ENCODE data around the gene PGGHG. TPM values are rescaled to one million over a fixed set of nuclear protein-coding genes. Genes with fewer than 3 reads are reported as not detected.
"Not testable (repeated sequence)": the region's sequence is repeated elsewhere in the genome, so short reads cannot be mapped to it uniquely, and the experiment has no call there.

The PGGHG gene
- polyA plus RNA-seq, 1 donor (not counting 4 experiments of a cell fraction or from before 2014, with no cell fraction given): 4.3 TPM

DNA sequence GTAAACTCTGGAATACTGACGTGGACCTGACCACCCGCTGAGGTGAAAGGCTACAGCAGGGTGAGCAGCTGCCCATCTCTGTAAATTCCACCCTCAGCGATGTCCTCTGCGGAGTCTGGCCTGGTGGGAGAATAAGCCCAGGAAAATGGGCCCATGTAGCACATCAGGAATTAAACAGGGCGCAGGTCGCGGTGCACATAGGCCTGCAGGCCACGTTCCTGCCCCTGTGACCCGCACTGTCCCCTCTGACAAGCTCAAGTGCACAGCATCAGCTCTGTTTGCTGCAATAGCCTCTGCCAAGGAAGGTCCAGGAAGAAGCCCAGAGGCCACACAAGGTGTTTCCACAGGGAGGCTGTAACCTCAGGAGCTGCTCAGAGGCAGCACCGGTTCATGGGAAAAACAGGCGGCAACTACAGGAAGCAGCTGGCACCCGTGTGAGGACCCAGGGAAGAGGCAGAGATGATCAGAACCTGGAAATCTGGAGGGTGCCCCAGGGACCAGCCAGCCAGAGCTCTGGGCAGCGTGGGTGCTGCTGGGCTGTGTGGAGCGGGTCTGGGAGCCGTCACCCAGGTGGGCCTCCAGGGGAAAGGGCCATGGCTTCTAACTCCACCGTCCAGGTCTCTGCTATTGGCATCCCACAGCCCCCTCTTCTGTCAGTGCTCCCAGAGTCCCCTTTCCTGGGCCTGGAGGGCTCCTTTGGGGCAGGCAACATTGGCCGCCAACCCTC is 17.9 kb downstream of the PGGHG start:
- Histone ChIP-seq H3K79me2 (ENCODE audit: control insufficient read depth, insufficient read depth, low read length) (no peaks in the 10 kb centered on the region), H3K36me3 (ENCODE audit: control insufficient read depth in 2 of 2, extremely low read depth in 1 of 2, insufficient read depth in 2 of 2, low read length in 2 of 2) (no peaks in the 10 kb centered on the region), H3K27me3 (ENCODE audit: control insufficient read depth, extremely low read depth, insufficient read depth, low read length) (no peaks in the 10 kb centered on the region), H3K9ac (ENCODE audit: control insufficient read depth, extremely low read depth, insufficient read depth, low read length) (no peak overlapping the region), H3K4me1 (ENCODE audit: control insufficient read depth, extremely low read depth, insufficient read depth, low read length) (peaks cover 15% of the 10 kb centered on the region), H4K20me1 (ENCODE audit: control insufficient read depth, extremely low read depth, insufficient read depth, low read length) (no peaks in the 10 kb centered on the region), H3K4me3 (ENCODE audit: control insufficient read depth in 2 of 3, extremely low read depth in 1 of 3, insufficient read depth in 2 of 3, low read depth in 1 of 3, low read length in 3 of 3) (no peak overlapping the region), H3K4me2 (ENCODE audit: control insufficient read depth, extremely low read depth, insufficient read depth, low read depth, low read length) (no peak overlapping the region), H3K9me1 (ENCODE audit: control insufficient read depth, extremely low read depth, insufficient read depth, low read length) (no peaks in the 10 kb centered on the region), H3K27ac (ENCODE audit: control insufficient read depth, insufficient read depth, low read length) (no peak overlapping the region), H3K9me3 (ENCODE audit: control insufficient read depth, low read depth, low read length) (no peaks in the 10 kb centered on the region), H2AFZ (ENCODE audit: control insufficient read depth, low read length) (no peak overlapping the region)
- DNase-seq (ENCODE audit: low read depth, low spot score): no peak
- FAIRE-seq: no peak
- dilution Hi-C loops (cut with MboI; ENCODE audit: extremely low pct_ligation_motif_present, low sequenced_read_pairs): no loop called here
- TF ChIP-seq, protein P1, sequence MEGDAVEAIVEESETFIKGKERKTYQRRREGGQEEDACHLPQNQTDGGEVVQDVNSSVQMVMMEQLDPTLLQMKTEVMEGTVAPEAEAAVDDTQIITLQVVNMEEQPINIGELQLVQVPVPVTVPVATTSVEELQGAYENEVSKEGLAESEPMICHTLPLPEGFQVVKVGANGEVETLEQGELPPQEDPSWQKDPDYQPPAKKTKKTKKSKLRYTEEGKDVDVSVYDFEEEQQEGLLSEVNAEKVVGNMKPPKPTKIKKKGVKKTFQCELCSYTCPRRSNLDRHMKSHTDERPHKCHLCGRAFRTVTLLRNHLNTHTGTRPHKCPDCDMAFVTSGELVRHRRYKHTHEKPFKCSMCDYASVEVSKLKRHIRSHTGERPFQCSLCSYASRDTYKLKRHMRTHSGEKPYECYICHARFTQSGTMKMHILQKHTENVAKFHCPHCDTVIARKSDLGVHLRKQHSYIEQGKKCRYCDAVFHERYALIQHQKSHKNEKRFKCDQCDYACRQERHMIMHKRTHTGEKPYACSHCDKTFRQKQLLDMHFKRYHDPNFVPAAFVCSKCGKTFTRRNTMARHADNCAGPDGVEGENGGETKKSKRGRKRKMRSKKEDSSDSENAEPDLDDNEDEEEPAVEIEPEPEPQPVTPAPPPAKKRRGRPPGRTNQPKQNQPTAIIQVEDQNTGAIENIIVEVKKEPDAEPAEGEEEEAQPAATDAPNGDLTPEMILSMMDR (optimal IDR thresholded peaks at IDR 0.05 in 1 of 3, IDR thresholded peaks at IDR 0.05 in 1 of 3, conservative IDR thresholded peaks at IDR 0.05 in 1 of 3; ENCODE audit: extremely low read depth in 1 of 3, insufficient read depth in 2 of 3, low read length in 3 of 3): no peak
- TF ChIP-seq EZH2 (IDR thresholded peaks at IDR 0.05; ENCODE audit: low read length): no peak

DNA sequence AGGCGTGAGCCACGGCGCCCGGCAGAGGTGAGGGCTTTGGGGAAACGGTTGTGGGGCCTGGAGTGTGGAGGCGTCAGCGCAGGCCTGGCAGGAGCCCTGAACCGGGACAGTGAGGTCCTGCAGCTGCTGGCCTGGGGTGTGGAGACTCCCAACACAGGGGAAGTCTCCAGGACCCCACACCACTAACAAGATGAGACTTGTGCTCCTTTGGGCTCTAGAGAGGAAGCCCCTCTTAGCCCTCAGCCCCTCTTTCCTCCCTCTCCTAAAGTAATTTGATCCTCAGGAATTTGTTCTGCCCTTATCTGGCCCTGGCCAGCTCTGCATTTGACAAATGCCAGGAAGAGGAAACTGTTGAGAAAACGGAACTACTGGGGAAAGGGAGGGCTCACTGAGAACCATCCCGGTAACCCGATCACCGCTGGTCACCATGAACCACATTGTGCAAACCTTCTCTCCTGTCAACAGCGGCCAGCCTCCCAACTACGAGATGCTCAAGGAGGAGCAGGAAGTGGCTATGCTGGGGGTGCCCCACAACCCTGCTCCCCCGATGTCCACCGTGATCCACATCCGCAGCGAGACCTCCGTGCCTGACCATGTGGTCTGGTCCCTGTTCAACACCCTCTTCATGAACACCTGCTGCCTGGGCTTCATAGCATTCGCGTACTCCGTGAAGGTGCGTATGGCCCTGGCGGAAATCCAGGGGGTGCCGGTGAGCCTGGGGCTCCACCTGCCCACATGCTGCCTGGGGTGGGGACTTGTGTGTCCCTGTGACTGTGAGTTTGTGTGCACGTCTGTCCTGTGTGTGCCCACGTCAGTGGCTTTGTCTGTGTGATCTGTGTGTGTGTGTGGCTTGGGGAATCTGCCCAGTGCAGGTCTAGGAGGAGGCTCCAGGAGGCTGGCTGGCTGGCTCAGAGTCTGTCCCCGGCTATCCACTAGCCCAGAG is 19.1 kb downstream of the PGGHG start, which contains the start of gene IFITM2:
IFITM2 (plus strand) TSS at position 51 of the 943 bp plus-strand sequence; CDS start at position 428, 377 bp downstream.
- H3K9me3 ChIP-seq (ENCODE audit: control insufficient read depth, low read depth, low read length); H3K27ac ChIP-seq (ENCODE audit: control insufficient read depth, insufficient read depth, low read length); H3K9ac ChIP-seq (ENCODE audit: control insufficient read depth, extremely low read depth, insufficient read depth, low read length); H4K20me1 ChIP-seq (ENCODE audit: control insufficient read depth, extremely low read depth, insufficient read depth, low read length); H3K27me3 ChIP-seq (ENCODE audit: control insufficient read depth, extremely low read depth, insufficient read depth, low read length); H3K9me1 ChIP-seq (ENCODE audit: control insufficient read depth, extremely low read depth, insufficient read depth, low read length); dilution Hi-C loops (cut with MboI; ENCODE audit: extremely low pct_ligation_motif_present, low sequenced_read_pairs); H3K79me2 ChIP-seq (ENCODE audit: control insufficient read depth, insufficient read depth, low read length); FAIRE-seq; DNase-seq (ENCODE audit: low read depth, low spot score); H3K36me3 ChIP-seq (ENCODE audit: control insufficient read depth in 2 of 2, extremely low read depth in 1 of 2, insufficient read depth in 2 of 2, low read length in 2 of 2): not testable (repeated sequence)
- peak within 1 kb of the TSS; percentile 54 for H3K4me2 ChIP-seq (ENCODE audit: control insufficient read depth, extremely low read depth, insufficient read depth, low read depth, low read length)
- peak within 1 kb of the TSS in 2 of 3 experiments; percentile 30 to 37 for H3K4me3 ChIP-seq (ENCODE audit: control insufficient read depth in 2 of 3, extremely low read depth in 1 of 3, insufficient read depth in 2 of 3, low read depth in 1 of 3, low read length in 3 of 3)
- peak within 1 kb of the TSS; percentile 20 for H2AFZ ChIP-seq (ENCODE audit: control insufficient read depth, low read length)
- peaks cover 21% of the 10 kb centered on the region for H3K4me1 ChIP-seq (ENCODE audit: control insufficient read depth, extremely low read depth, insufficient read depth, low read length)

DNA sequence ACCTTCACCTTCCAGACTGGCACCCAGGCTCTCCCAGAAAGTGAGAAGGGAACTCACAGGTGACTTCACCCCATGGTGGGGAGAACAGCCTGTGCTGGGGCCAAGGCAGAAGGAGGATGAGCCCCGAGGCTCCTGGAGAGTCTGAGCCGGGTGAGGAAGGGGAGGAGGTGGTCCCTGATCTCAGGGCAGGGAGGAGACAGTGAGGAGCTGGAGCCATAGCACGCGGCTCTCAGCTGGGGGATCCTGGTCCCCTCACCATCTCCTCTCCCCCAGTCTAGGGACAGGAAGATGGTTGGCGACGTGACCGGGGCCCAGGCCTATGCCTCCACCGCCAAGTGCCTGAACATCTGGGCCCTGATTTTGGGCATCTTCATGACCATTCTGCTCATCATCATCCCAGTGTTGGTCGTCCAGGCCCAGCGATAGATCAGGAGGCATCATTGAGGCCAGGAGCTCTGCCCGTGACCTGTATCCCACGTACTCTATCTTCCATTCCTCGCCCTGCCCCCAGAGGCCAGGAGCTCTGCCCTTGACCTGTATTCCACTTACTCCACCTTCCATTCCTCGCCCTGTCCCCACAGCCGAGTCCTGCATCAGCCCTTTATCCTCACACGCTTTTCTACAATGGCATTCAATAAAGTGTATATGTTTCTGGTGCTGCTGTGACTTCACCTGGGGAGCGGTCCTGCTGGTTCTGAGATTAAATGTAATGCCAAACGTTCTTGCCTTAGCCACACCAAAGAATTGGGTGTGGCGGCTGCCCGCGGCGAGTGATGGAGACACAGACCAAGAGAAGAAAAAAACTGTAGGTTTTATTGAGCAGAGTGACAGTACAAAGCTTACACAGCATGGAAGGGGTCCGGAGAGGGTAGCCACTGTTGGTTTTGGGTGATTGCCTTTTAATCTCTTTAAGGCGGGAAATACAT is 20.1 kb downstream of the PGGHG start:
- not testable (repeated sequence) for H3K27ac ChIP-seq (ENCODE audit: control insufficient read depth, insufficient read depth, low read length); FAIRE-seq

More for the DNA sequence above, 20.1 kb downstream of the PGGHG start:
- peaks cover 31% of the 10 kb centered on the region for H3K4me1 ChIP-seq (ENCODE audit: control insufficient read depth, extremely low read depth, insufficient read depth, low read length)
- H2AFZ ChIP-seq (ENCODE audit: control insufficient read depth, low read length); H3K36me3 ChIP-seq (ENCODE audit: control insufficient read depth in 2 of 2, extremely low read depth in 1 of 2, insufficient read depth in 2 of 2, low read length in 2 of 2); dilution Hi-C loops (cut with MboI; ENCODE audit: extremely low pct_ligation_motif_present, low sequenced_read_pairs); H4K20me1 ChIP-seq (ENCODE audit: control insufficient read depth, extremely low read depth, insufficient read depth, low read length); H3K9me3 ChIP-seq (ENCODE audit: control insufficient read depth, low read depth, low read length); H3K9ac ChIP-seq (ENCODE audit: control insufficient read depth, extremely low read depth, insufficient read depth, low read length); H3K79me2 ChIP-seq (ENCODE audit: control insufficient read depth, insufficient read depth, low read length); DNase-seq (ENCODE audit: low read depth, low spot score); H3K9me1 ChIP-seq (ENCODE audit: control insufficient read depth, extremely low read depth, insufficient read depth, low read length); H3K27me3 ChIP-seq (ENCODE audit: control insufficient read depth, extremely low read depth, insufficient read depth, low read length): not testable (repeated sequence)
- peak overlapping the region; percentile 41 for H3K4me2 ChIP-seq (ENCODE audit: control insufficient read depth, extremely low read depth, insufficient read depth, low read depth, low read length)
- peak overlapping the region in 1 of 3 experiments; percentile 29 for H3K4me3 ChIP-seq (ENCODE audit: control insufficient read depth in 2 of 3, extremely low read depth in 1 of 3, insufficient read depth in 2 of 3, low read depth in 1 of 3, low read length in 3 of 3)

Data from keratinocyte (primary cell).